HepG2 (cell line): ENCODE data around the gene SLC35B2. TPM values are rescaled to one million over a fixed set of nuclear protein-coding genes. Genes with fewer than 3 reads are reported as not detected.

ENCODE experiments used
- AFF4 ChIP-seq: sonication (generic); formaldehyde crosslinking; IDR thresholded peaks from 2 replicates; pipeline ENCODE4 v1.4.0; 2020; ENCODE audit warnings: missing genetic modification reagents
- GATAD1 ChIP-seq: IDR thresholded peaks from 2 replicates; pipeline ENCODE4 v1.6.1; 2016; ENCODE audit warnings: missing genetic modification reagents, missing compliant biosample characterization
- HNRNPLL ChIP-seq: fragments of 200-400 bp; formaldehyde crosslinking; IDR thresholded peaks from 2 replicates; pipeline ENCODE4 v1.6.1; 2017; ENCODE audit warnings: mild to moderate bottlenecking, low read depth, low read length; ENCODE audit not compliant: poor library complexity, severe bottlenecking
- MAFK ChIP-seq, 2 experiments: IDR thresholded peaks in 1 of 2; conservative IDR thresholded peaks in 1 of 2; 2 replicates each; pipeline ENCODE4 v1.6.1; 2011; ENCODE audit warnings: improper control_type of control experiment in 2 of 2, low read length in 2 of 2
- TEAD3 ChIP-seq: optimal IDR thresholded peaks from 2 replicates; pipeline ENCODE3; 2016; ENCODE audit warnings: borderline replicate concordance
- USF2 ChIP-seq, 2 experiments: sonication (generic) in 1 of 2; formaldehyde crosslinking in 1 of 2; IDR thresholded peaks; 2 replicates each; pipeline versions ENCODE4 v1.5.1 to v1.6.1; 2011 to 2020; ENCODE audit warnings: borderline replicate concordance in 1 of 2, low read depth in 1 of 2, low read length in 1 of 2, mild to moderate bottlenecking in 1 of 2, missing genetic modification reagents in 1 of 2, moderate library complexity in 1 of 2
- YY1 ChIP-seq: IDR thresholded peaks from 2 replicates; pipeline ENCODE4 v1.6.1; 2011; ENCODE audit warnings: low read length, low read depth, moderate library complexity, mild to moderate bottlenecking; ENCODE audit not compliant: insufficient read depth, insufficient replicate concordance
- ZBTB26 ChIP-seq: IDR thresholded peaks from 2 replicates; pipeline ENCODE4 v1.6.1; 2016; ENCODE audit warnings: missing compliant biosample characterization, missing genetic modification reagents, borderline replicate concordance
- ZBTB46 ChIP-seq: sonication (generic); formaldehyde crosslinking; IDR thresholded peaks from 2 replicates; pipeline ENCODE4 v1.4.0; 2020; ENCODE audit warnings: mild to moderate bottlenecking, missing genetic modification reagents, borderline replicate concordance
- ZNF281 ChIP-seq: sonication (generic); formaldehyde crosslinking; IDR thresholded peaks from 2 replicates; pipeline ENCODE4 v1.4.0; 2020; ENCODE audit warnings: missing genetic modification reagents, borderline replicate concordance
- ZNF513 ChIP-seq: sonication (generic); formaldehyde crosslinking; conservative IDR thresholded peaks from 2 replicates; pipeline ENCODE4 v1.5.0; 2020; ENCODE audit warnings: missing genetic modification reagents
- ZNF713 ChIP-seq: sonication (generic); formaldehyde crosslinking; IDR thresholded peaks from 2 replicates; pipeline ENCODE4 v1.4.0; 2020; ENCODE audit warnings: mild to moderate bottlenecking, missing genetic modification reagents
- polyA plus RNA-seq, 8 experiments: library from polyadenylated mRNA; depleted of rRNA in 3 of 8; stranded (reverse) in 7 of 8; unstranded in 1 of 8; fragments of >200 nt; fragmentation: Illumina TruSeq in 4 of 8; extraction: Trizol in 4 of 8; gene quantifications; 2 replicates each; pipeline versions ENCODE4 v1.2.1 to v1.2.3, GENCODE V29; 2011 to 2016; ENCODE audit warnings: low read depth in 4 of 8, missing spikeins in 1 of 8, mixed read lengths in 1 of 8; ENCODE audit not compliant: insufficient read depth in 1 of 8
- total RNA-seq, 5 experiments: library from RNA; depleted of rRNA; stranded (reverse); fragments of >200 nt; fragmentation: Illumina TruSeq; extraction: Trizol; gene quantifications; 2 replicates each; pipeline ENCODE4 v1.2.3, GENCODE V29; 2016; ENCODE audit warnings: low read depth in 1 of 5

SLC35B2 gene
- total and polyA plus RNA-seq, 2 of the 13 experiments (the other 11 are each of a cell fraction or from before 2014, with no cell fraction given): 61.1 to 148 TPM

GRCh38 chr6:44304282-44305199 is 47.2 kb upstream of the SLC35B2 start (continued):
- TF ChIP-seq AFF4 (no peak), HNRNPLL (peak; percentile 16), ZNF713 (CRISPR knock-in tag) (no peak), GATAD1 (CRISPR knock-in tag) (no peak), ZNF281 (no peak), ZBTB46 (CRISPR knock-in tag) (no peak), YY1 (peak; percentile 80), ZBTB26 (CRISPR knock-in tag) (peak; percentile 51; the same call in 1 of the 2 replicates), TEAD3 (CRISPR knock-in tag) (peak; percentile 12), MAFK (conservative IDR thresholded peaks at IDR 0.05 in 1 of 2, IDR thresholded peaks at IDR 0.05 in 1 of 2; ENCODE audit: low read length in 2 of 2) (no peak), USF2 (IDR thresholded peaks at IDR 0.05; ENCODE audit: low read depth, low read length) (no peak), USF2 (CRISPR knock-in tag; IDR thresholded peaks at IDR 0.05; ENCODE audit: borderline replicate concordance) (no peak), ZNF513 (CRISPR knock-in tag) (0 out of 2 replicates have a peak, but pooled peaks have one; percentile 87)
